HG03432 (cell line): ENCODE results near the gene ST6GALNAC1.
"Not testable (repeated sequence)": the region's sequence is repeated elsewhere in the genome, so short reads cannot be mapped to it uniquely, and the experiment has no call there.

Source experiments
- ATAC-seq: cut with Tn5 transposase; IDR thresholded peaks from one replicate; pipeline ENCODE4 v1.9.1; 2021; ENCODE audit warnings: mild to moderate bottlenecking, moderate library complexity; ENCODE audit not compliant: unreplicated experiment

The ST6GALNAC1 gene

DNA sequence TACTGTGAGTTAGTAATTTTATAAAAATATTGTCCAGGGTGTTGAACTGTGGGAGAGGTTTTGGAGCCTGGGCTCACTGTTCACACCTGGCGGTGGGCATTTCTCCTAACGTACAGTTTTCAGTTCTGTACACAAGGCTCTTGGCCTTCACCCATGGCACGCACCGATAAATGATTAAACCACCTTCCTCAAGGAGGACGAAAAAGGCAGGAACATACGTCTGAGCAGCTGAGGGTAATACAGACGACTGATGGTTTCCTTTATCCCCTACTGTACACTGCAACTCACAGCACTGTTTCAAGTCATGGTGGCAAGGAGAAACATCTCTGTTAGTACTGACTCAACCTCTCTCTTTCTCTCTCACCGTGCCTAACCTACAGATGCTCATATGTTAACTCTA lies 1.4 kb upstream of the ST6GALNAC1 start:
- no peak for ATAC-seq

- ATAC-seq: no peak
Observed at GRCh38 chr17:76642994-76643393, 563 bp downstream of the ST6GALNAC1 start.

- no peak for ATAC-seq
Observed at GRCh38 chr17:76642032-76642561, 1.5 kb downstream of the ST6GALNAC1 start.

DNA sequence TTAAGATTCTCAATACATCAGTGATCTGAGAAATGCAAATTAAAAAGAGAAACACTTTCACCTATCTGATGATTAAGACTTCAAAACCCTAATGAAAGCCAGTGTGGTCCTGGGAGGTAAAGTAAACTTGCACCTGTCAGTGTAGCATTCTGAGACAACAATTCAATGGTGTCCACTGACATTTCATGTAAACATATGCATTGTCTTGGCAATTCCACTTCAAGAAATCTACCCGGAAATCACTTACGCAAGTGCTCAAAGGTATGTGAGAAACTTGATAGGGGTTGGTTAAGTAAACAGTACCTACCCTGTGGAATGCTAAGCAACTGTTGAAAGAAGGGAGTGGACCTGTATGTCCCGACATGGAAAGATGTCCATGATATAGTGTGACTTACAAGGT lies 2.1 kb downstream of the ST6GALNAC1 start:
- no peak for ATAC-seq

- no peak for ATAC-seq
Observed at GRCh38 chr17:76640550-76641380, 2.8 kb downstream of the ST6GALNAC1 start.

- no peak for ATAC-seq
Observed at GRCh38 chr17:76638263-76638662, 5.3 kb downstream of the ST6GALNAC1 start.

DNA sequence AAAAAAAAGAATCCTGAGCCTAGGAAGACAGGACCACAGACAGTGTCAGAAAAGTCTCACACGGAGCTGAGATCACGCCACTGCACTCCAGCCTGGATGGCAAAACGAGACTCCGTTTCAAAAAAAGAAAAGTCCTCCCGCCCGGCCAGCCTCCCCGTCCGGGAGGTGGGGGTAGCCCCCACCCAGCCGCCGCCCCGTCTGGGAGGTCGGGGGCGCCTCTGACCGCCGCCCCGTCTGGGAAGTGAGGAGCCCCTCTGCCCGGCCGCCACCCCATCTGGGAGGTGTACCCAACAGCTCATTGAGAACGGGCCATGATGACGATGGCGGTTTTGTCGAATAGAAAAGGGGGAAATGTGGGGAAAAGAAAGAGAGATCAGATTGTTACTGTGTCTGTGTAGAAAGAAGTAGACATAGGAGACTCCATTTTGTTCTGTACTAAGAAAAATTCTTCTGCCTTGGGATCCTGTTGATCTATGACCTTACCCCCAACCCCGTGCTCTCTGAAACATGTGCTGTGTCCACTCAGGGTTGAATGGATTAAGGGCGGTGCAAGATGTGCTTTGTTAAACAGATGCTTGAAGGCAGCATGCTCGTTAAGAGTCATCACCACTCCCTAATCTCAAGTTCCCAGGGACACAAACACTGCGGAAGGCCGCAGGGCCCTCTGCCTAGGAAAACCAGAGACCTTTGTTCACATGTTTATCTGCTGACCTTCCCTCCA lies 6.9 kb downstream of the ST6GALNAC1 start:
- not testable (repeated sequence) for ATAC-seq

- ATAC-seq: no peak
Observed at GRCh38 chr17:76635659-76636360, 7.7 kb downstream of the ST6GALNAC1 start.

- no peak for ATAC-seq
Observed at GRCh38 chr17:76635039-76635438, 8.5 kb downstream of the ST6GALNAC1 start.

GRCh38 chr17:76633628-76634328 lies 9.8 kb downstream of the ST6GALNAC1 start:
- ATAC-seq: no peak

DNA sequence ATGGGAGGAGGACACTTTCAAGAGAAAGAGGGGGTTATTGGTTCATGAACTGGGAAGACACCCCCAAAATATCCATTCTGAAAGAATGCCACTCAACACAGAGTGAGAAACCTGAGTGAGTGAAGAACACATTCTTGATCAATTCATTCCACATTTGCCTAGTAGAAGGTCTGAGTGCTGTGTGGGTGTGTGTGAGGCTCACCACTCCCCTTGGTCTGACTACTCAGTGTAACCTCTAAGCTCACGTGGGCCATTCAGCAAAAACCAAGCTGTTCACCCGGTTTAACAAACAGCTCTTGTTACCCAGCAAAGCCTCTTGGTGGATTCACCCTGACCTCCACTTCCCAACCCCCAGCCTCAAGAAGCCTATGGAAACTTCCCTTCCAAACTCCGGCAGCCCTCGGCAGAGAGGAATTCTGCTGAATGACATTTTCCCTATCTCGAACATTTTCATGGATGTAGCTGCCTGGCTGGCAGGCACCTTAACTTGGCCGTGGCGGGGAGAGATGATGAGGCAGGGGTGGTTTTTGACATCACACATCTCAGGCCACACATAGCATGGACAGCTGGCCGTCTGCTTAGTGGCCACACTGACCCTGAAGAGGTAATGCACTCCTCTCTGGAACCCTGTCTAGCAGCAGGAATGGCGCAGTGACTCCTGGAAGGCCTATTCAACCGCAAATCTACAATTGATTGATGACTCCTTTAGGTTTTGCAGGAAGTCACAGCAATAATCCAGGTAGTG lies 11.6 kb downstream of the ST6GALNAC1 start:
- ATAC-seq: no peak

- no peak for ATAC-seq
Observed at GRCh38 chr17:76630151-76630550, 13.4 kb downstream of the ST6GALNAC1 start.

- ATAC-seq: no peak
Observed at GRCh38 chr17:76627510-76627909, 16.0 kb downstream of the ST6GALNAC1 start.

GRCh38 chr17:76626442-76626841 lies 17.1 kb downstream of the ST6GALNAC1 start:
- no peak for ATAC-seq

DNA sequence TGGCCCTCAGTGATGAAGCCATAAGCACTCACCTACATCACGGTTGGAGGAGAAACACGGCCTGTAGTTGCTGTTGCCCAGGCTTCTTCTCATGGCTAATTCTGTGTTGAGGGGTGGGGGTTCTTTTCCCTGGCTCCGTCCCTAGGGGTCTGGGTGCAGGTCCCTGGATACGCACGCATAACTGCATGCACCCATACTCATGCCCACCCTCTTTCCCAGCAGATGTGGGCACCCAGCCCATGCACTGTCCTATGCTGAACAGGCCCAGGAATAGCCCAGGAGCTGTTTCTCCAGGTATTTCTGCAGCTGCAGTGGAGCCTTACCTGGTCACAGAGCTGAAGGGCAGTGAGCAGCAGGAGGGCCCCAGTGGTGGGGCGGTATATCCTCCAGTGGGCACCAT lies 18.1 kb downstream of the ST6GALNAC1 start:
- no peak for ATAC-seq

DNA sequence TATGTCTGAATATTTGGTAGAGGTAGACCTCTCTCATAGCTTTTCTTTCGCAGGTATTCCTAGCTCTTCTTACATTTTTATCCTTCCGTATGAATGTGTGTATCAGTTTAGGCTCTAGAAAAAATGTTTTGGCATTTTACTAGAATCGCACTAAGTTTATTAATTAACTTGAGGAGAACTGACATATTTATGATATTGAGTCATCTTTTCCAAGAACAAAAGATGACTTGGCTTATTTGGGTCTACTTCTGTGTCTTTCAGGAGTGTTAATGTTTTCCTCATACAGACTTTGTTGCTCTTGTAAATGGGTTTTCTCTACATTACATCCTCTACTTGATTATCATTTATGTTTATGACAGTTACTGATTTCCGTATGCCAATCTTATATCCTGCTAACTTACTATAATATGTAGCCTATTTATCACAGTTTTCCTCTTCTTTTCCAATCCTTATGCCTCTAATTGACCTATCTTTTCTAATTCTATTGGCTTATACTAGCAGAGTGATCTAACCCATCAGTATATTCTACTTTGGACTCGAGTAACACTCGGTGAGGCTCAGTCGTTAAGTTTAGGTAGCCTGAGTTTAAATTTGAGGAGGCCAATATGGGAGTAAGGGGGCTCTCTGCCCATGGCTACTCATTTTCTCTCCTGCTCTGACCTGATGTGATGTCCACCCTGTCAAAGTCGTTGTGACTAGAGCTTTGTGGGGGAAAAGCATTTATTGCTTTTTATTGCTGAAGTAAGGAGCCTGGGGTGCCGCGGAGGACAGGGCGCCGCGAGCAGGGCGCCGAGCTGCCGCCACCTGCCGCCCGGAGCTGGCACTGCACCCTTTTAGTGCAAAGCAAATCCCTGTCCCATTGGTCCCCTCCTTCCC lies 20.0 kb downstream of the ST6GALNAC1 start:
- ATAC-seq: no peak

- no peak for ATAC-seq
Observed at GRCh38 chr17:76617838-76618237, 25.7 kb downstream of the ST6GALNAC1 start.

DNA sequence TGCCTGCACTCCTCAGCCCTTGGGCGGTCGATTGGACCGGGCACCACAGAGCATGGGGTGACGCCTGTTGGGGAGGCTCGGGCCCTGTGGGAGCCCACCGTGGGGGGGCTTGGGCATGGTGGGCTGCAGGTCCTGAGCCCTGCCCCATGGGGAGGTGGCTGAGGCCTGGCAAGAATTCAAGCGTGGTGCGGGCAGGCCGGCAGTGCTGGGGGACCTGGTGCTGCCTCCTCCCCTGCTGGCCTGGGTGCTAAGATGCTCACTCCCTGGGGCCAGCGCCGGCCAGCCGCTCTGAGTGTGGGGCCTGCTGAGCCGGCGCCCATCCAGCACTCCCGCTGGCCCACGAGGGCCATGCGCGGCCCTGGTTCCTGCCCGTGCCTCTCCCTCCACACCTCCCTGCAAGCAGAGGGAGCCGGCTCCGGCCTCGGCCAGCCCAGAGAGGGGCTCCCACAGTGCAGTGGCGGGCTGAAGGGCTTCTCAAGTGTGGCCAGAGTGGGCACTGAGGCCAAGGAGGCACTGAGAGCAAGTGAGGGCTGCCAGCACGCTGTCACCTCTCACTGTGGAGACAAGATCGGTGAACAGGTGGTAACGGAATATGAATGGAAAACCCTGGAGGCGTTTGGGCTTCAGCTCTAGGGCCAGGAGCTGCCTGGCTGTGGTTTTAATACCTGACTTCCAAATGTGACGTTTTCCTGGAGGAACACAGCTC lies 28.5 kb downstream of the ST6GALNAC1 start:
- ATAC-seq: no peak
